Chondrocyte (in vitro differentiated cells): ENCODE data around the gene TRIM26. TPM values are rescaled to one million over a fixed set of nuclear protein-coding genes. Genes with fewer than 3 reads are reported as not detected.
"Not testable (repeated sequence)": the region's sequence is repeated elsewhere in the genome, so short reads cannot be mapped to it uniquely, and the experiment has no call there.

ENCODE experiments used
- DNase-seq: peaks from one replicate; pipeline ENCODE4 v3.0.0; 2021; ENCODE audit warnings: mixed read lengths, low spot score
- H3K27ac Mint-ChIP-seq: one replicate; pipeline ENCODE4 v1.8.0; 2021; ENCODE audit warnings: mild to moderate bottlenecking, moderate library complexity, mixed read lengths; ENCODE audit not compliant: unreplicated experiment
- H3K27me3 Mint-ChIP-seq: 2 replicates; pipeline ENCODE4 v1.8.0; 2021; ENCODE audit warnings: low read depth, mixed read lengths
- H3K36me3 Mint-ChIP-seq: 2 replicates; pipeline ENCODE4 v1.8.0; 2021; ENCODE audit warnings: low read depth, mixed read lengths
- H3K4me1 Mint-ChIP-seq: 2 replicates; pipeline ENCODE4 v1.8.0; 2021; ENCODE audit warnings: low read depth, mild to moderate bottlenecking, mixed read lengths
- H3K4me3 Mint-ChIP-seq: one replicate; pipeline ENCODE4 v1.8.0; 2021; ENCODE audit warnings: mild to moderate bottlenecking, moderate library complexity, mixed read lengths; ENCODE audit not compliant: unreplicated experiment
- H3K9me3 Mint-ChIP-seq: 2 replicates; pipeline ENCODE4 v1.8.0; 2021; ENCODE audit warnings: low read depth, mixed read lengths
- CTCF ChIP-seq: fragments of 200-600 bp; sonication (generic); IDR thresholded peaks from 2 replicates; pipeline ENCODE4 v1.5.0; 2021; ENCODE audit warnings: antibody characterized with exemption, mild to moderate bottlenecking, moderate library complexity
- total RNA-seq: library from RNA; stranded (reverse); gene quantifications from 3 replicates; pipeline ENCODE4 v1.2.1, GENCODE V29; 2021

Gene TRIM26
- total RNA-seq, 1 donor from 2014 or later, result 37.6 TPM

- no peak overlapping the region for H3K4me3 Mint-ChIP-seq
- H3K9me3 Mint-ChIP-seq, result peaks cover 3% of the 10 kb centered on the region
- no peak overlapping the region for H3K27ac Mint-ChIP-seq
- no peak for DNase-seq
- TF ChIP-seq CTCF, result peak; percentile 91
- H3K27me3 Mint-ChIP-seq, result peaks cover 45% of the 10 kb centered on the region
- H3K36me3 Mint-ChIP-seq, result no peaks in the 10 kb centered on the region
- H3K4me1 Mint-ChIP-seq, result peaks cover 7% of the 10 kb centered on the region
These were observed 43.3 kb downstream of the TRIM26 start for GRCh38 chr6:30169658-30170614.

DNA sequence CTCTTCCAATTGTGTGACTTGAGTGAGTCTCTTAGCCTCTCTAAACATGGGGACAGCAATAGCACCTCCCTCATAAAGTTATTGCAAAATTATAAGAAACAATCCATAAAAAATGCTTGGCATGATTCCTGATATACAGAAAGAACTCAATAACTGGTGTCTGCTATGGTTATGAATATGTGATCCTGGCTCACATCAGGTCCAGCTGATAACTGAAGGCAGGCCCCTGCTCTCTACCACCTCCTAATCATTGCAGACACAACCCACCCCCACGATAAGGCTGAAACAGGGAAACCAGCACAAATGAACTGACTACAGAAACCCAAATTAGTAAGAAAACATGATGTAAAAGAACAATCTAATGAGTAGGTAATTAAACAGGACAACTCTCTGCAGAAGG, 44.5 kb downstream of the TRIM26 start:
- no peak for TF ChIP-seq CTCF
- H3K4me1 Mint-ChIP-seq, result peaks cover 7% of the 10 kb centered on the region
- H3K4me3 Mint-ChIP-seq, result no peak overlapping the region
- no peak overlapping the region for H3K27ac Mint-ChIP-seq
- H3K27me3 Mint-ChIP-seq, result peaks cover 42% of the 10 kb centered on the region
- no peaks in the 10 kb centered on the region for H3K36me3 Mint-ChIP-seq
- no peak for DNase-seq
- peaks cover 3% of the 10 kb centered on the region for H3K9me3 Mint-ChIP-seq

DNA sequence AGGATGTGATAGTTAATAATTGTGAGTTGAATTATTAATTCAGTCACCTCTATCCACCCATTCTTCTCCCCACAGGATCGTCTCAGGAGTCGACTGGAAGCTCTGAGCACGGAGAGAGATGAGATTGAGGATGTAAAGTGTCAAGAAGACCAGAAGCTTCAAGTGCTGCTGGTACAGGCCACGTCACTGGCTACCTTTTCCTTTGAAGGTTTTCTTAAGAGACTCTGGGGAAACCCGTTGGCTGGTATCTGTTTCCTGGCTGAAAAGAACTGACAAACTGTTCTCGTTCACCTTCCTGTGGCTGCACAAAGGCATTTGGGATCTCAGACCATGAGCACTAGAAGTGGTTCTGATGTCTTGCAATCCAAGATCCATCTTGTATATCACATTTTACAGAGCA, 46.1 kb downstream of the TRIM26 start:
- no peak for TF ChIP-seq CTCF
- H3K27ac Mint-ChIP-seq, result no peak overlapping the region
- H3K4me3 Mint-ChIP-seq, result no peak overlapping the region
- no peaks in the 10 kb centered on the region for H3K36me3 Mint-ChIP-seq
- DNase-seq, result no peak
- peaks cover 3% of the 10 kb centered on the region for H3K9me3 Mint-ChIP-seq
- peaks cover 7% of the 10 kb centered on the region for H3K4me1 Mint-ChIP-seq
- H3K27me3 Mint-ChIP-seq, result peaks cover 35% of the 10 kb centered on the region

DNA sequence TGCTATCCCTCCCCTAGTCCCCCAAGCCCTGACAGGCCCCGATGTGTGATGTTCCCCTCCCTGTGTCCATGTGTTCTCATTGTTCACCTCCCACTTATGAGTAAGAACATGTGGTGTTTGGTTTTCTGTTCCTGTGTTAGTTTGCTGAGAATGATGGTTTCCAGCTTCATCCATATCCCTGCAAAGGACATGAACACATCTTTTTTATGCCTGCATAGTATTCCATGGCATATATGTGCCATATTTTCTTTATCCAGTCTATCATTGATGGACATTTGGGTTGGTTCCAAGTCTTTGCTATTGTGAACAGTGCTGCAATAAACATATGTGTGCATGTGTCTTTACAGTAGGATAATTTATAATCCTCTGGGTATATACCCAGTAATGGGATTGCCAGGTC, 48.0 kb downstream of the TRIM26 start:
- DNase-seq, H3K36me3 Mint-ChIP-seq, H3K4me3 Mint-ChIP-seq, H3K27ac Mint-ChIP-seq, H3K4me1 Mint-ChIP-seq, H3K9me3 Mint-ChIP-seq: not testable (repeated sequence)
- H3K27me3 Mint-ChIP-seq, result peaks cover 22% of the 10 kb centered on the region

DNA sequence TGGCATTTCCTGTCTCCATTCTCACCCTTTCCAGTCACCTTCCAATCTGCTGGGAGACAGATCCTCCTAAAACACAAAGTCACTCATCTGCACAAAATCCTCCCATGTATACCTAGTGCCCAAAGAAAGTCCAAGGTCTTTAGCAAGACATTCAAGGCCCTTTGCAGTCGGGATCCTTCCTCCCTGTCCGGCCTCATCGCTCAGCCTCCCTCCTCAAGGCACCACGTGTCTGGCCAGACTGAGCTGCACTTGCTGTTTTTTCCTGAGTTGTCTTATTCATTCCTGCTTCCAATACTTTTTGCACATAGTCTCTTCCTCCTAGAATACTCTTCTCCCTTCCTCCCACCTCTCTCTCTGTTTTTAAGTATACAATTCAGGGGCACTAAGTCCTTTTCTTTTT, 48.5 kb downstream of the TRIM26 start:
- Mint-ChIP-seq H3K27me3 (peaks cover 20% of the 10 kb centered on the region), H3K9me3 (peaks cover 3% of the 10 kb centered on the region), H3K36me3 (no peaks in the 10 kb centered on the region), H3K4me3 (no peak overlapping the region), H3K27ac (no peak overlapping the region), H3K4me1 (peaks cover 1% of the 10 kb centered on the region)
- DNase-seq, result no peak
- TF ChIP-seq CTCF, result no peak
